ENCODE data around the gene NRP1. TPM values are rescaled to one million over a fixed set of nuclear protein-coding genes. Genes with fewer than 3 reads are reported as not detected.

Gene NRP1
- total RNA-seq, 1 experiment from 2014 or later, result 31.7 TPM

DNA sequence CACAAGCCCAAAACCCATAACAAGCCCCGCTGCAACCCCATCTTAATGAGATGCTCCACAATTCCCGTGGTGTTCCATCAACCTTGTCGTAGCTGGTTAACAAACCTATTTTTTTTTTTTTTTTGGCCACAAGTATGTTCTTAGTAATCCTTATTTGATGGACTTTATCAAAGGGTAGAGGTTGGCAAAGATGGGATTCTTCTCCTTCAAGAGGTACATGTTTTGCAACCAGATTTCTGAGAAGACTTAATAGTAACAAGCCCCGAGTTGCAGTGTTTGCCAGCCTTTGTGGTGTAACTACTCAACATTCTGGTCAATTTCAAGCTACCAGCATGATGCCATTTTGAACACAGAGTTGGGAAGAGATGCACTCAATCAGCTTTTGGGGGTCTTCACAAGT, 181.7 kb downstream of the NRP1 start:
- Histone ChIP-seq H3K9me3 (ENCODE audit: low read depth, low read length, poor library complexity, severe bottlenecking) (no peaks in the 10 kb centered on the region), H3K4me1 (ENCODE audit: insufficient read depth, low read length, poor library complexity, severe bottlenecking) (peaks cover 20% of the 10 kb centered on the region), H3K4me3 (ENCODE audit: low read depth, low read length, poor library complexity, severe bottlenecking) (no peak overlapping the region), H3K36me3 (ENCODE audit: insufficient read depth, low read length, poor library complexity, severe bottlenecking) (no peaks in the 10 kb centered on the region), H3K27me3 (replicated peaks; ENCODE audit: insufficient read depth, low read depth, low read length, poor library complexity) (no peaks in the 10 kb centered on the region), H3K27ac (ENCODE audit: low read depth, low read length, poor library complexity, severe bottlenecking) (no peak overlapping the region)
- TF ChIP-seq EZH2 (IDR thresholded peaks at IDR 0.05; ENCODE audit: borderline replicate concordance, low read depth, low read length, poor library complexity, severe bottlenecking), result no peak
- TF ChIP-seq, protein P1, sequence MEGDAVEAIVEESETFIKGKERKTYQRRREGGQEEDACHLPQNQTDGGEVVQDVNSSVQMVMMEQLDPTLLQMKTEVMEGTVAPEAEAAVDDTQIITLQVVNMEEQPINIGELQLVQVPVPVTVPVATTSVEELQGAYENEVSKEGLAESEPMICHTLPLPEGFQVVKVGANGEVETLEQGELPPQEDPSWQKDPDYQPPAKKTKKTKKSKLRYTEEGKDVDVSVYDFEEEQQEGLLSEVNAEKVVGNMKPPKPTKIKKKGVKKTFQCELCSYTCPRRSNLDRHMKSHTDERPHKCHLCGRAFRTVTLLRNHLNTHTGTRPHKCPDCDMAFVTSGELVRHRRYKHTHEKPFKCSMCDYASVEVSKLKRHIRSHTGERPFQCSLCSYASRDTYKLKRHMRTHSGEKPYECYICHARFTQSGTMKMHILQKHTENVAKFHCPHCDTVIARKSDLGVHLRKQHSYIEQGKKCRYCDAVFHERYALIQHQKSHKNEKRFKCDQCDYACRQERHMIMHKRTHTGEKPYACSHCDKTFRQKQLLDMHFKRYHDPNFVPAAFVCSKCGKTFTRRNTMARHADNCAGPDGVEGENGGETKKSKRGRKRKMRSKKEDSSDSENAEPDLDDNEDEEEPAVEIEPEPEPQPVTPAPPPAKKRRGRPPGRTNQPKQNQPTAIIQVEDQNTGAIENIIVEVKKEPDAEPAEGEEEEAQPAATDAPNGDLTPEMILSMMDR (conservative IDR thresholded peaks at IDR 0.05; ENCODE audit: low read depth, low read length), result no peak
- intact Hi-C loops (cut with micrococcal nuclease; ENCODE audit: unreplicated experiment), result no loop called here
- ChIA-PET CTCF (no interaction called here), POLR2A (ENCODE audit: low non-redundant PET) (interaction anchor here (0.6 to 0.7 kb wide), 2 partner anchors 10 to 808 kb away, joined by 4 to 9 read pairs; no protein-coding TSS in a partner anchor)
- BruUV-seq (replicated peaks), result no TSS peak
- no peak for DNase-seq (ENCODE audit: low spot score)

DNA sequence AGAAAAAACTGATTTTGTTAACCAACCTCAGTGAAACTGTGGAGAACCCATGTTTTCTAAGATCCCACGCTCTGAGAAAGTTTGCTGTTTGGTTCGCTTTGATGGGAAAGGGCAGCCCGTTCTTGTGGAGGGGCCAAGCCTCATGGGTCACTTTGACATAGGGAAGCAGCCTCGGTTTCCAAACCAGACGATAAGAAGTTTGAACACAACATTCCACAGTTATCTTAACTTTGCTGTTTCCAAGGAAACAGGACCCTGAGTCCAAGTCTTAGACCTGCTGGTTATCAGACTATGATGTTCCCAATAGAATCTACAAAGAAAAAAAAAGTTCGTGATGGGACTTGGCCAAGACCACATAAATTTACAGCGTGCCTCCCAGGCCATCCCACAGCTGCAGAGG, 182.3 kb downstream of the NRP1 start:
- no peak overlapping the region for H3K4me3 ChIP-seq (ENCODE audit: low read depth, low read length, poor library complexity, severe bottlenecking)
- no peak for DNase-seq (ENCODE audit: low spot score)
- H3K27me3 ChIP-seq (replicated peaks; ENCODE audit: insufficient read depth, low read depth, low read length, poor library complexity), result no peaks in the 10 kb centered on the region
- CTCF ChIA-PET, result no interaction called here
- no peak overlapping the region for H3K27ac ChIP-seq (ENCODE audit: low read depth, low read length, poor library complexity, severe bottlenecking)
- peaks cover 14% of the 10 kb centered on the region for H3K4me1 ChIP-seq (ENCODE audit: insufficient read depth, low read length, poor library complexity, severe bottlenecking)
- no peaks in the 10 kb centered on the region for H3K36me3 ChIP-seq (ENCODE audit: insufficient read depth, low read length, poor library complexity, severe bottlenecking)
- BruUV-seq (replicated peaks), result no TSS peak
- H3K9me3 ChIP-seq (ENCODE audit: low read depth, low read length, poor library complexity, severe bottlenecking), result no peaks in the 10 kb centered on the region
- intact Hi-C loops (cut with micrococcal nuclease; ENCODE audit: unreplicated experiment), result no loop called here
- TF ChIP-seq, protein P1 (conservative IDR thresholded peaks at IDR 0.05; ENCODE audit: low read depth, low read length), result no peak
- TF ChIP-seq EZH2 (IDR thresholded peaks at IDR 0.05; ENCODE audit: borderline replicate concordance, low read depth, low read length, poor library complexity, severe bottlenecking), result no peak
- POLR2A ChIA-PET (ENCODE audit: low non-redundant PET), result no interaction called here

DNA sequence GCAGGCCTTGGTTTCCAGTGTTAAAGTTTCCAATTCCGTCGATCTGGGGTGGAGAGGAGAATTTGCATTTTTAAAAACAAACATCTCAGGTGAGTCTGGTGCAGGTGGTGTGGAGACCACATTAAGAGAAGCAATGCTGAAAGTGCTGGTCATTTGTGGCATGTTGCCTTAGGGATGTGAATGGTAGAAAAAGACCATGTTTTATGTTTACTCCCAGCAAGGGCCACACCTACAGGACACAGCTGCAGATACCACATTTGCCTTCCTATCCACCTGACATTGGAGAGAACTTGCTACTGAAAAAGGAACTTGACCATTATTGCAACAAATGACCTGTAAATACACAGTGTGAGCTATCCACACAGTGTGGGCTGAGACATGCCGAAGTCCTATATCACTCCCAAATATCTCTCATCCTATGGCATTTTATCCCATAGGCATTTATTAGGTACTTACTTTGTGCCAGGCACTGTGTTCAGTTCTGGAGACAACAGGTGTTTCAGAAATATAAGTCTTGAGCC, 183.1 kb downstream of the NRP1 start:
- H3K27me3 ChIP-seq (replicated peaks; ENCODE audit: insufficient read depth, low read depth, low read length, poor library complexity), result no peaks in the 10 kb centered on the region
- no peak overlapping the region for H3K27ac ChIP-seq (ENCODE audit: low read depth, low read length, poor library complexity, severe bottlenecking)
- ChIA-PET CTCF (no interaction called here), POLR2A (ENCODE audit: low non-redundant PET) (no interaction called here)
- intact Hi-C loops (cut with micrococcal nuclease; ENCODE audit: unreplicated experiment), result no loop called here
- H3K9me3 ChIP-seq (ENCODE audit: low read depth, low read length, poor library complexity, severe bottlenecking), result no peaks in the 10 kb centered on the region
- peaks cover 6% of the 10 kb centered on the region for H3K4me1 ChIP-seq (ENCODE audit: insufficient read depth, low read length, poor library complexity, severe bottlenecking)
- TF ChIP-seq, protein P1 (conservative IDR thresholded peaks at IDR 0.05; ENCODE audit: low read depth, low read length), result no peak
- TF ChIP-seq EZH2 (IDR thresholded peaks at IDR 0.05; ENCODE audit: borderline replicate concordance, low read depth, low read length, poor library complexity, severe bottlenecking), result no peak
- no peaks in the 10 kb centered on the region for H3K36me3 ChIP-seq (ENCODE audit: insufficient read depth, low read length, poor library complexity, severe bottlenecking)
- no TSS peak for BruUV-seq (replicated peaks)
- H3K4me3 ChIP-seq (ENCODE audit: low read depth, low read length, poor library complexity, severe bottlenecking), result no peak overlapping the region
- no peak for DNase-seq (ENCODE audit: low spot score)
